ENCODE measurements around the gene VAT1L. TPM values are rescaled to one million over a fixed set of nuclear protein-coding genes. Genes with fewer than 3 reads are reported as not detected.
A peak's percentile ranks its signal among the peaks of the same experiment; 100 is the strongest.

VAT1L gene
- total RNA-seq, 4 donors from 2014 or later: 0.53 to 2.5 (median 0.92) TPM

GRCh38 chr16:77896415-77897128 is 108.2 kb downstream of the VAT1L start:
- no peak for DNase-seq
- no peaks in the 10 kb centered on the region for H3K9me3 ChIP-seq
- no peak overlapping the region for H3K27ac ChIP-seq
- no peaks in the 10 kb centered on the region for H3K36me3 ChIP-seq
- no peak for TF ChIP-seq POLR2A (IDR thresholded peaks at IDR 0.05)
- no peak for TF ChIP-seq CTCF (IDR thresholded peaks at IDR 0.05)
- H3K27me3 ChIP-seq: no peaks in the 10 kb centered on the region
- peaks cover 0 to 7% (median 0%) of the 10 kb centered on the region in 4 donors for H3K4me1 ChIP-seq
- H3K4me3 ChIP-seq: no peak overlapping the region

- TF ChIP-seq CTCF (IDR thresholded peaks at IDR 0.05) (no peak), POLR2A (IDR thresholded peaks at IDR 0.05) (no peak)
- Histone ChIP-seq H3K27ac (peak overlapping the region in 3 of 4 donors; percentile 10 to 19 (median 17)), H3K4me3 (no peak overlapping the region), H3K9me3 (no peaks in the 10 kb centered on the region), H3K4me1 (peaks cover 0 to 7% (median 0%) of the 10 kb centered on the region in 4 donors), H3K27me3 (no peaks in the 10 kb centered on the region), H3K36me3 (no peaks in the 10 kb centered on the region)
- DNase-seq: no peak
Observed at GRCh38 chr16:77897129-77897437, 108.7 kb downstream of the VAT1L start.

DNA sequence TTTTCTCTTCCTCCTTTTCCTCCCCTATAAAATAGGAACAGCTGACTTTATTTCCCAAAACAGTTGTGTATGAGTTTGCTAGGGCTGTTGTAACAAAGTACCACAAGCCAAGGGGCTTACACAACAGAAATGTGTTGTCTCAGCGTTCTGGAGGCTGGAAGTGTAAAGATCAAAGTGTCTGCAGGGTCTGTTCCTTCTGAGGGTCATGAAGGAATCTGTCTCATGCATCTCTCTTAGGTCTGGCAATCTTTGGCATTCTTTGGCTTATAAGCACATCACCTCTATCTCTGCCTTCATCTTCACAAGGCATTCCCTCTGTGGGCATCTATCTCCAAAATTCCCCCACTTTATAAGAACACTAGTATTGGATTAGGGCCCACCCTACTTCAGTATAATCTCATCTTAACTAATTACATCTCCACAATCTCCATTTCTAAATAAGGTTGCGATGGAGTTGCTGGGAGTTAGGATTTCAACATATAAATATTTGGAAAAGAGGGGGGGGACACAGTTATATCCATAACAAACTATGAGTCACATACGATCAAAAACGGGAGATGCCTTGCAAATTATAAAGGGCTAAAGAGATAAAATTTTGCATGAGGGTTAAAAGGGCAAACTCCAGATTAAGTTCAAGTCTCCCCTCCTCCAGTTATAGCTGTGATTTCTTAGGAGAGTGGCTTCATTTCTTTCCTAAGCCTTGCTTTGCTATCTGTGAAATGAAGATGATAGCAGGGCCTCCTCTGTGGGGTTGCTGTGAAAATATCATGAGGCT is 109.7 kb downstream of the VAT1L start:
- Histone ChIP-seq H3K4me3 (no peak overlapping the region), H3K36me3 (no peaks in the 10 kb centered on the region), H3K27me3 (no peaks in the 10 kb centered on the region), H3K9me3 (no peaks in the 10 kb centered on the region), H3K27ac (peak overlapping the region in 2 of 4 donors; percentile 10 to 17), H3K4me1 (peaks cover 0 to 7% (median 0%) of the 10 kb centered on the region in 4 donors)
- DNase-seq: no peak
- TF ChIP-seq POLR2A (IDR thresholded peaks at IDR 0.05) (no peak), CTCF (IDR thresholded peaks at IDR 0.05) (no peak)

- DNase-seq: no peak
- no peaks in the 10 kb centered on the region for H3K9me3 ChIP-seq
- TF ChIP-seq POLR2A (IDR thresholded peaks at IDR 0.05) (no peak), CTCF (IDR thresholded peaks at IDR 0.05) (no peak)
- H3K36me3 ChIP-seq: no peaks in the 10 kb centered on the region
- H3K27ac ChIP-seq: no peak overlapping the region
- no peaks in the 10 kb centered on the region for H3K27me3 ChIP-seq
- no peak overlapping the region for H3K4me3 ChIP-seq
- peaks cover 0 to 7% (median 0%) of the 10 kb centered on the region in 4 donors for H3K4me1 ChIP-seq
Observed at GRCh38 chr16:77898671-77899211, 110.4 kb downstream of the VAT1L start.

GRCh38 chr16:77899416-77899815 is 111.1 kb downstream of the VAT1L start:
- no peaks in the 10 kb centered on the region for H3K9me3 ChIP-seq
- H3K4me1 ChIP-seq: peaks cover 0 to 7% (median 0%) of the 10 kb centered on the region in 4 donors
- TF ChIP-seq CTCF (IDR thresholded peaks at IDR 0.05): no peak
- no peak for TF ChIP-seq POLR2A (IDR thresholded peaks at IDR 0.05)
- H3K36me3 ChIP-seq: no peaks in the 10 kb centered on the region
- H3K4me3 ChIP-seq: no peak overlapping the region
- DNase-seq: no peak
- no peaks in the 10 kb centered on the region for H3K27me3 ChIP-seq
- no peak overlapping the region for H3K27ac ChIP-seq

Data from Peyer's patch (tissue), 4 donors.